ENCODE results near the gene ANO10. TPM values are rescaled to one million over a fixed set of nuclear protein-coding genes. Genes with fewer than 3 reads are reported as not detected.

The ANO10 gene
- total and polyA plus RNA-seq, 11 donors: 8.3 to 29.8 (median 15.8) TPM

DNA sequence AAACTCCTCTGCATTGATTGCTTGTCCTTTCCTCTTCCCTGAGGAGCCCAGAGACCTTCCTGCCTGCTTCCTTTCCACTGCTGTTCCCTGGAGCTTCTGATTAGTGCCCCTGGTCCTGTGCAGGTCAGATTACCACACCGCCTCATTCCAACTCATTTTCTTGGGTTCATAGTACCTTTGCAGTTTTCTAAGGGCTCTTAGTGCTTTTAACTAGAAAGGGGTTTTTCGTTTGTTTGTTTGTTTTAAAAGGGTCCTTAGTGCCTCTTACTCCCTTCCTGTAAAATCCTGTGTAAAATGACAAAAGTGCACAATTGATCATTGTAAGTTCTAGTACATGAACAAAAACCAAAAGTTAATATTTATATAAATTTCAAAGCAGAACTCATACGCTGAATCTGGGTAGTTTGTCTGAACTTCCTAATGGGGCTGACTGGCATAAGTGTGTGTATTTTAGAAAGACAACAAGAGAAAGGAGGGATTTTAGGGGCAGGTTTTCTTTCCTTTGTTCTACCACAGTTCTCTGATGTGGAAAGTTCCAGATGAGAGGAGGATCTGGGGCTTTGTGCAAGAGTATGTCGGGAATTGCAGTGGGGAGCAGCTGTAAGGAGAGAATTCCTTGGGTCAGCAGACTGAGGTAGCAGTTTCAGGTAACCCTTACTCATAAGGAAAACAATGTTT is 304.9 kb downstream of the ANO10 start:
- no peak overlapping the region for H3K4me3 ChIP-seq
- H3K36me3 ChIP-seq: peaks cover 0 to 23% (median 8%) of the 10 kb centered on the region in 9 donors
- no peaks in the 10 kb centered on the region for H3K27me3 ChIP-seq
- intact Hi-C loops (cut with DNase I): no loop called here
- 53 to 69% (median 61%) methylated on average over 4 of the region's 4 CpGs for WGBS, 4 donors
- TF ChIP-seq, protein P1, sequence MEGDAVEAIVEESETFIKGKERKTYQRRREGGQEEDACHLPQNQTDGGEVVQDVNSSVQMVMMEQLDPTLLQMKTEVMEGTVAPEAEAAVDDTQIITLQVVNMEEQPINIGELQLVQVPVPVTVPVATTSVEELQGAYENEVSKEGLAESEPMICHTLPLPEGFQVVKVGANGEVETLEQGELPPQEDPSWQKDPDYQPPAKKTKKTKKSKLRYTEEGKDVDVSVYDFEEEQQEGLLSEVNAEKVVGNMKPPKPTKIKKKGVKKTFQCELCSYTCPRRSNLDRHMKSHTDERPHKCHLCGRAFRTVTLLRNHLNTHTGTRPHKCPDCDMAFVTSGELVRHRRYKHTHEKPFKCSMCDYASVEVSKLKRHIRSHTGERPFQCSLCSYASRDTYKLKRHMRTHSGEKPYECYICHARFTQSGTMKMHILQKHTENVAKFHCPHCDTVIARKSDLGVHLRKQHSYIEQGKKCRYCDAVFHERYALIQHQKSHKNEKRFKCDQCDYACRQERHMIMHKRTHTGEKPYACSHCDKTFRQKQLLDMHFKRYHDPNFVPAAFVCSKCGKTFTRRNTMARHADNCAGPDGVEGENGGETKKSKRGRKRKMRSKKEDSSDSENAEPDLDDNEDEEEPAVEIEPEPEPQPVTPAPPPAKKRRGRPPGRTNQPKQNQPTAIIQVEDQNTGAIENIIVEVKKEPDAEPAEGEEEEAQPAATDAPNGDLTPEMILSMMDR (IDR thresholded peaks at IDR 0.05): no peak
- TF ChIP-seq POLR2A (IDR thresholded peaks at IDR 0.05): no peak
- H3K9me3 ChIP-seq: no peaks in the 10 kb centered on the region
- DNase-seq (no peak), ATAC-seq (peak in 1 of 4 donors; percentile 23)
- H3K4me1 ChIP-seq: peaks cover 6 to 83% (median 65%) of the 10 kb centered on the region in 12 donors
- H3K27ac ChIP-seq: peak overlapping the region in 11 of 12 donors; percentile 36 to 84 (median 71)

Other genes with a start within 250 kb of the ANO10 start
- 10 to 100 TPM; 24.2 to 48.2 (median 26.7) TPM for gene ABHD5, start 68.9 kb upstream of the ANO10 start, total RNA-seq
- gene ABHD5, start 68.9 kb upstream of the ANO10 start, polyA plus RNA-seq: 100 to 1,000 TPM in 1 of 2 donors, 1 to 10 TPM in 1; 8.5 to 103 TPM

Measured in heart left ventricle (tissue), 16 donors.